Endothelial cell of umbilical vein (primary cell): ENCODE measurements around the gene OVOL1.
"Not testable (repeated sequence)": the region's sequence is repeated elsewhere in the genome, so short reads cannot be mapped to it uniquely, and the experiment has no call there.

Experiments used
- EZH2 ChIP-seq: IDR thresholded peaks from 2 replicates; pipeline ENCODE4 v1.6.1; 2012; ENCODE audit warnings: borderline replicate concordance, low read depth, mild to moderate bottlenecking, moderate library complexity, low read length, inconsistent platforms; ENCODE audit not compliant: severe bottlenecking
- FOS ChIP-seq: IDR thresholded peaks from 2 replicates; pipeline ENCODE4 v1.6.1; 2011; ENCODE audit warnings: mild to moderate bottlenecking, low read length, moderate library complexity, borderline replicate concordance; ENCODE audit not compliant: insufficient read depth
- GATA2 ChIP-seq: IDR thresholded peaks from 2 replicates; pipeline ENCODE4 v1.7.0; 2011; ENCODE audit warnings: low read depth, mild to moderate bottlenecking, moderate library complexity, mixed read lengths, low read length; ENCODE audit not compliant: insufficient read length, insufficient read depth
- JUN ChIP-seq: IDR thresholded peaks from 2 replicates; pipeline ENCODE4 v1.6.1; 2011; ENCODE audit warnings: borderline replicate concordance, low read depth; ENCODE audit not compliant: insufficient read length, insufficient read depth
- MYC ChIP-seq: IDR thresholded peaks from one replicate; pipeline ENCODE4 v1.6.1; 2011; ENCODE audit warnings: mild to moderate bottlenecking, low read depth, low read length
- POLR2A ChIP-seq: IDR thresholded peaks from 2 replicates; pipeline ENCODE4 v1.6.1; 2012; ENCODE audit warnings: low read depth, mild to moderate bottlenecking, control low read depth, low read length
- POLR2AphosphoS5 ChIP-seq: IDR thresholded peaks from 2 replicates; pipeline ENCODE4 v1.6.1; 2012; ENCODE audit warnings: low read depth, mild to moderate bottlenecking, control low read depth, low read length, moderate library complexity; ENCODE audit not compliant: insufficient read depth
- TF ChIP-seq, protein P1 (sequence below), 2 donors: IDR thresholded peaks; 1 replicate in 1 of 2; 2 replicates in 1 of 2; pipeline ENCODE4 v1.5.1; 2011; ENCODE audit warnings: low read length in 2 of 2, mild to moderate bottlenecking in 2 of 2, moderate library complexity in 2 of 2, control low read depth in 1 of 2, inconsistent platforms in 1 of 2, low read depth in 1 of 2; ENCODE audit not compliant: insufficient read depth in 1 of 2; ENCODE audit errors: extremely low read depth in 1 of 2
- TF ChIP-seq, protein P2 (sequence below): IDR thresholded peaks from 2 replicates; pipeline ENCODE4 v1.6.1; 2011; ENCODE audit not compliant: insufficient read depth, insufficient read length

- TF ChIP-seq, protein P1, sequence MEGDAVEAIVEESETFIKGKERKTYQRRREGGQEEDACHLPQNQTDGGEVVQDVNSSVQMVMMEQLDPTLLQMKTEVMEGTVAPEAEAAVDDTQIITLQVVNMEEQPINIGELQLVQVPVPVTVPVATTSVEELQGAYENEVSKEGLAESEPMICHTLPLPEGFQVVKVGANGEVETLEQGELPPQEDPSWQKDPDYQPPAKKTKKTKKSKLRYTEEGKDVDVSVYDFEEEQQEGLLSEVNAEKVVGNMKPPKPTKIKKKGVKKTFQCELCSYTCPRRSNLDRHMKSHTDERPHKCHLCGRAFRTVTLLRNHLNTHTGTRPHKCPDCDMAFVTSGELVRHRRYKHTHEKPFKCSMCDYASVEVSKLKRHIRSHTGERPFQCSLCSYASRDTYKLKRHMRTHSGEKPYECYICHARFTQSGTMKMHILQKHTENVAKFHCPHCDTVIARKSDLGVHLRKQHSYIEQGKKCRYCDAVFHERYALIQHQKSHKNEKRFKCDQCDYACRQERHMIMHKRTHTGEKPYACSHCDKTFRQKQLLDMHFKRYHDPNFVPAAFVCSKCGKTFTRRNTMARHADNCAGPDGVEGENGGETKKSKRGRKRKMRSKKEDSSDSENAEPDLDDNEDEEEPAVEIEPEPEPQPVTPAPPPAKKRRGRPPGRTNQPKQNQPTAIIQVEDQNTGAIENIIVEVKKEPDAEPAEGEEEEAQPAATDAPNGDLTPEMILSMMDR (IDR thresholded peaks at IDR 0.05; ENCODE audit: extremely low read depth in 1 of 2, insufficient read depth in 1 of 2, low read depth in 1 of 2, low read length in 2 of 2), result not testable (repeated sequence)
- TF ChIP-seq EZH2, POLR2A, POLR2AphosphoS5, JUN, MYC, GATA2, FOS: not testable (repeated sequence)
- TF ChIP-seq, protein P2, sequence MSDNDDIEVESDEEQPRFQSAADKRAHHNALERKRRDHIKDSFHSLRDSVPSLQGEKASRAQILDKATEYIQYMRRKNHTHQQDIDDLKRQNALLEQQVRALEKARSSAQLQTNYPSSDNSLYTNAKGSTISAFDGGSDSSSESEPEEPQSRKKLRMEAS, result not testable (repeated sequence)
These were observed 24.7 kb upstream of the OVOL1 start for GRCh38 chr11:65762169-65762568.
